Embryonic facial prominence (tissue), 1 donor: Measurements from ENCODE around the gene EPM2A.
"Not testable (repeated sequence)": the region's sequence is repeated elsewhere in the genome, so short reads cannot be mapped to it uniquely, and the experiment has no call there.

ENCODE experiments used
- DNase-seq: peaks from one replicate; pipeline ENCODE4 v3.0.0-alpha.2; 2016; ENCODE audit errors: extremely low spot score

Gene EPM2A

DNA sequence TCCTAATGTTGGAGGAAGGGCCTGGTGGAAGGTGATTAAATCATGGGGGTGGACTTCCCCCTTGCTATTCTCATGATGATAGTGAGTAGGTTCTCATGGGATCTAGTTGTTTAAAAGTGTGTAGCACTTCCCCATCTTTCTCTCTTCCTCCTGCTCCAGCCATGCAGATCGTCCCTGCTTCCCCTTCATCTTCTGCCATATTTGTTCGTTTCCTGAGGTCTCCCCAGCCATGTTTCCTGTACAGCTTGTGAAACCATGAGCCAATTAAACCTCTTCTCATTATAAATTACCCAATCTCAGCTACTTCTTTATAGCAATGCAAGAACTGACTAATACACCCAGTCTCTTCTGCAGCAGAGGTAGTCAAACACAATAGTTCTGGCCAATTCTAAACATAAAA, 5.4 kb downstream of the EPM2A start:
- DNase-seq: no peak

DNA sequence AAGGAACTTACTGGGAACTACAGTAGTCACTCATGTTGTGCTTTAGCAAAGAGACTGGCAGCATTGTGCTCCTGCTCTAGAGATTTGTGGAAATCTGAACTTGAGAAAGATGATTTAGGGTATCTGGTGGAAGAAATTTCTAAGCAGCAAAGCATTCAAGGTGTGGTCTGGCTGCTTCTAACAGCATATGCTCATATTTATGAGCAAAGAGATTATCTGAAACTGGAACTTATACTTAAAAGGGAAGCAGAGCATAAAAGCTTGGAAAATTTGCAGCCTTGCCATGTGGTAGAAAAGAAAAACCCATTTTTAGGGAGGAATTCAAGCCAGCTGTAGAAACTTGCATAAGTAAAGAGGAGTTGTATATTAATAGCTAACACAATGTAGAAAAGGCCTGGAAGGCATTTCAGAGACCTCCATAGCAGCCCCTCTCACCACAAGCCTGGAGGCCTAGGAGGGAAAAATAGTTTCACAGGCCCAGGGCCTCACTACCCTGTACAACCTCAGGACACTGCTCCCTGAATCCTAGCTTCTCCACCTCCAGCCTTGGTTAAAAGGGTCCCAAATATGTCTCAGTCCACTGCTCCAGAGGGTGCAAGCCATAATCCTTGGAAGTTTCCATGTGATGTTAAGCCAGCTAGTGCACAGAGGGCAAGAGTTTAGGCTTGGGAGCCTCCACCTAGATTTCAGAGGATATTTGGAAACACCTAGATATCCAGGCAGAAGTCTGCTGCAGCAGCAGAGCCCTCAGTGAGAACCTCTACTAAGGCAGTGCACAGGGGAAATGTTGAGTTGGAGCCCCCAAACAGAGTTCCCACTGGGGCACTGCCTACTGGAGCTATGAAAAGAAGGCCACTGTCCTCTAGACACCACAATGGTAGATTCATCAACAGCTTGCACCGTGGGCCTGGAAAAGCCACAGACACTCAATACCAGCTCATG, 6.6 kb downstream of the EPM2A start:
- DNase-seq: no peak

DNA sequence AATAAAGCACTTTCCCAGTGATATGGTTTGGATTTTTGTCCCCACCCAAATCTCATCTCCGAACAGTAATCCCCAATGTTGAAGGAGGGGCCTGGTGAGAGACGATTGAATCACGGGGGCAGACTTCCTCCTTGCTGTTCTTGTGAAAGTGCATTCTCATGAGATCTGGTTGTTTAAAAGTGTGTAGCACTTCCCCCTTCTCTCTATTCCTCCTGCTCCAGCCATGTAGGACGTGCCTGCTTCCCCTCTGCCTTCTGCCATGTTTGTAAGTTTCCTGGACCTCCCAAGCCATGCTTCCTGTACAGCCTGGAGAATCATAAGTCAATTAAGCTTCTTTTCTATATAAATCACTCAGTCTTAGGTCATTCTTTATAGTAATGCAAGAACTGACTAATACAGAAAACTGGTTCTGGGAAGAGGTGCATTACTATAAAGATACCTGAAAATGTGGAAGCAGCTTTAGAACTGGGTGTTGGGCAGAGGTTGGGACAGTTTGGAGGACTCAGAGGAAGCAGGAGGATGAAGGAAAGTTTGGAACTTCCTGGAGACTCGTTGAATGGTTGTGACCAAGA, 7.4 kb downstream of the EPM2A start:
- DNase-seq: no peak

DNA sequence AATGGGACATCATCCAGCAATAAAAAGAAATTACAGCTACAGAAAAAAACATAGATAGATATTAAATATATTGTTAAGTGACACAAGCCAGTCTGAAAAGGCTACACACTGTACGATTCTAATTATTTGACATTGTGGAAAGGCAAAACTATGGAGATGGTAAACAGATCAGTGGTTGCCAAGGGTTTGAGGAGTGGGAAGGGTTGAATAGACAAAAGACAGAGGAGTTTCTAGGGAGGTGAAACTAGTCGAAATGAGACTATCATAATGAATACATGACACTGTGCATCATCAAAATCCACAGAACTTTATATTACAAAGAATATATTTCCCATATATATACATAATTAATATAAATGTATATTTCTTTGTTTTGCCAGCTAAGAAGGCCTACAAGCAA, 9.8 kb downstream of the EPM2A start:
- no peak for DNase-seq

DNA sequence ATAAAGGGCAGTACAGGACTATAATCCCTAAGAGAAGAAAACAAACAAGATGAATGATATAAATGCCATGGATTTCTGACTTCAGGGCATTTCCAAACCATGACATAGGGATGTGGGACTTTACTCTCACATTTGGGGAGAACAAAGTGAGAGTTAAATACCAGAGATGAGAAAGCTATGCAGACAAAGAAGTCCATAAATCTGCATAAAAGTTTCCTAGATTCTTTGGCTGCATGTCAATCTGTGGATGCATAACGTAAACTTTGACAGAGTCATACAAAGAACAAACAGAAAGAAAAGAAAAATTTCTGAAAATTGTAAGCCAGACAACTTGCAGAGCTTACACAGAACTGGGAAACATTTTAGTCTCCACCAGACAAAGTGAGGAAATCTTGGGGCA, 11.7 kb downstream of the EPM2A start:
- no peak for DNase-seq

DNA sequence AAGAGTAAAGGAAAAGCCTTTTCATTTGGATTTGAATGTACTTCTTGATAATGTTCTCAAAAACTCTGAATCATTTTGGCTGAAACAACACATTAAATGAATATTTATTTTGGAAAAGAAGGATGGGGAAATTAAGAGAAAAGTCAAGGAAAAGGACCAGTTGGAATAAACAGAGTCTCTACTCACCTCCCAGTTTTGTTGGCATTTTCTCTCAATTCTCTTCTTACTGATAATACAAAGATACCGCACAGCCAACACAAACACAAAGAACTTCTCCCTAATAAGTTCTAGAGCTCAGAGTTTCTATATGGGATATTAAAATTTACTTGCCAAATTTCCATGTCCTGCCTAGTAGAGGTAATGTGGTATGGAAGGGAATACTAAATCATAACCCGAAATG, 13.1 kb downstream of the EPM2A start:
- DNase-seq: no peak

DNA sequence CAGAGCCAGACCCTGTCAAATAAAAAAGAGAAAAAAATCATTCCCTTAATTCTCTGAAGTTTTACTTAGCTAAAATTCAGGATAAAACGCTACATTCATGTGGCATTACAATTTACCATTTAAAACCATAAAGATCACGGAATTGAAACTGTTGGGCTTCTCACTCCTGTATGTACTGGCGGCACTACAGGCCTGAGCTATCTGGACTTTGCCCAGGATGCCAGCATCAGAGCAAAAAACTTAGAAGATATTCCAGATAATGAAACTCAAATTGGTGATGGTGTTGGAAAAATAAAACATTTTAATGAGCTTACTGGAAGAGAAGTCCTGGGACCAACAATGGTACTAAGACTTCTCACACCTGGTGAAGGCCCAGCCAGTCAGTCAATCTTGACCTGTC, 14.2 kb downstream of the EPM2A start:
- no peak for DNase-seq

DNA sequence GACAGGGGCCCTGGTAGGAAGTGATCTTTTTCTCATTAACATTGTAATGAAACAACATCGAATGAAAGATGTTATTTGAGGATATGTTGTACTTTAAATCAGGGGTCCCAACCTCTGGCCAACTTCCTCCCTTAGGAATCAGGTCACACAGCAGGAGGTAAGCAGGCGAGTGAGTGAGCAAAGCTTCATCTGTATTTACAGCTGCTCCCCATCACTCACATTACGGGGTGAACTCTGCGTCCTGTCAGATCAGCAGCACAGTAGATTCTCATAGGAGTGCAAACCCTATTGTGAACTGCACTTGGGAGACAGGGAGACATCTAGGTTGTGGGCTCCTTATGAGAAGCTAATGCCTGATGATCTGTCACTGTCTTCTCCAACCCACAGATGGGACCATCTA, 19.9 kb downstream of the EPM2A start:
- DNase-seq: no peak

DNA sequence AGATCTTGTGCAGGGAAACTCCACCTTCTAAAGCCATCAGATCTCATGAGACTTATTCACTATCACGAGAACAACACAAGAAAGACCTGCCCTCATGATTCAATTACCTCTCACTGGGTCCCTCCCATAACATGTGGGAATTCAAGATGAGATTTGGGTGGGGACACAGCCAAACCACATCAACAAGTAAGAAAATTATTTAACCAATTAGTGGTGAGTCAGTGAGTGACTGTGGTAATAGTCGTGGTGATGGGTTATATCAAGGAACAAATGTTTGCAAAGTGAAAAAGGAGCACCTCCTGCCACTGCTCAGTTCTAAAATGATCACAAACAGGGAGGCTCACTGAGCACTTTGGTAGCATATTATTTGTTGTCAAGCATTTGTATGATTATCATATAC, 20.6 kb downstream of the EPM2A start:
- DNase-seq: no peak

DNA sequence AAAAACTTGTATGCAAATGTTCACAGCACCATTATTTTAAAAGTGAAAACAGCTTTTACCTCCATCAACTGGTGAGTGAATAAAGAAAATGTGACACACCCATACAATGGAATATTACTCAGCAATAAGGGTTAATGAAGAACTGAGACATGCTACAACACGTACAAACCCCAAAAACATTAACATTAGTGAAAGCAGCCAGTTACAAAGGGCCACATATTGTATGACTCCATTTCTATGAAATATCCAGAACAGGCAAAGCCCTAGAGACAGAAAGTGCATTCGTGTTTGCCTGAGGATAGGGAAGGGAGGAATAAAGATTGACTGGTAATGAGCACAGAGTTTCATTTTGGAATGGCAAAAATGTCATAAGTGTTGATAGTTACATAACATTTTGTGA, 21.5 kb downstream of the EPM2A start:
- no peak for DNase-seq

DNA sequence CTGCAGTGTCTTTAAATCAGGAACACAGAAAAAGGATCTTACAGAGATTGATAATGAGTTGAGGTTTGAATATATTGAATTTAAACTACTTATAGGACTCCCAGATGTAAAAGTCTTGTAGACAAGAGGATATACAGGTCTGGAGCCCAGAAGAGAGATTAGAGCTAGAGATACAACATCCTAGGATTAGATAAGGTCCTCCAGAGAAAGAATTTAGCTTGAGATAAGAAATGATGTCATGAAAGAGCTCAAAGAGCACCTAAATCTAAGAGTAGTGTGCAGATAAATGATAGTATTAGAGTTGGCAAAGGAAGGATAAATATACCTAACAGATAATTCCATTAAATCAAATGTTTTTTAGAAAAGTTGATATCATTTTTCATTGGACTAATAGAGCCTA, 23.9 kb downstream of the EPM2A start:
- DNase-seq: no peak

DNA sequence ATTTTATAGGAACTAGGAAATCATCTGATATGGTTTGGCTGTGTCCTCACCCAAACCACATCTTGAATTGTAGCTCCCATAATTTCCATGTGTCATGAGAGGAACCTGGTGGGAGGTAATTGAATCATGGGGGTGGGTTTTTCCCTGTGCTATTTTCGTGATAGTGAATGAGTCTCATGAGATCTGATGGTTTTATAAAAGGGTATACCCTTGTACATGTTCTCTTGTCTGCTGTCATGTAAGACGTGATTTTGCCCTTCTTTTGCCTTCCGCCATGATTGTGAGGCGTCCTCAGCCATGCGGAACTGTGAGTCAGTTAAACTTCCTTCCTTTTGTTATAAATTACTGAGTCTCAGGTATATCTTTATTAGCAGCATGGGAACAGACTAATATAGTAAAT, 27.9 kb downstream of the EPM2A start:
- DNase-seq: no peak

DNA sequence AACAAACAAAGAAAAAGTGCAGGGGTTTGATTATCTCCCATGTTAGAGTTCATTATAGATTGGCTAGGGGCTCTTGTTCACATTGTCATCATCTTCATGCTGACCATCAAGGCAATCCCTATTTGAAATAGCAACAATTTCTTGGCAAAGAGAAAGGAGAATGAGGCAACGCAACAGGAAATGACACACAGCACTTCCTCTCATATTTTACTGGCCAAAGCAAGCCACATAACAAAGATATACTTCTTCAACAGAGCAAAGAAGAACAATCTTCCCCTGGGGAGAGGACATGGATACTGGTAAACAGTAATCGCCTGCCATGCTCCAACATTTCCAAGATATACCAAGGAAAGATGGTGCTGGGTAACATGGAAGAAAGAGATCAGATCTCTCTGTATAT, 29.8 kb downstream of the EPM2A start:
- no peak for DNase-seq

DNA sequence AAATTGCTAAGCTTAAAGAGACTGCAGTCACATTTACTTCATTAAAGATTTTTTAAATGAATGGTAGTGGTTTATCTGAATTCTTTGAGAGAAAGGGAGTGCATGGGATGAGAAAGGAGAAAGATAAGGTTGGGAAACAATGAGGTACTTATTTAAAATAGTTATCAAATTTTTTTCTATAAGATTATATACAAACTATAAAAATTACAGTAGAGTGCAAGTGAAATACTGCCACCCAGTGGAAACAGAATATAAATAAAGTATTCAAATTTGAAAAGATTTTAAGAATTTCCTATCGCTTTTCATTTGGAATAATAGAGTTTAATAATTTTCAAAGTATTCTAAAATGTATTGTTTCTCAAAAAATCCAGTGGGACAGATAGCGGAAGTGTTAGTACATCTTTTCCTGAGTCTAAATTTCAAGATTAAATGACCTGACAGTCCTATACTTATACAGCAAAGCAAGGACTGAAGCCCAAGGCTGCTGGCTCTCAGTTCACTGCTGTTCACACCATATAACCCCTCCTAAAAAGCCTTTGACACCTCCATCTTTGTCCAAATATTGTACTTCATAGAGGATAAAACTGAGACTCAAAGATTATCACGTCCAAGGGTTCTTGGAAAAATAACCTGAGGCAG, 31.1 kb downstream of the EPM2A start:
- no peak for DNase-seq

DNA sequence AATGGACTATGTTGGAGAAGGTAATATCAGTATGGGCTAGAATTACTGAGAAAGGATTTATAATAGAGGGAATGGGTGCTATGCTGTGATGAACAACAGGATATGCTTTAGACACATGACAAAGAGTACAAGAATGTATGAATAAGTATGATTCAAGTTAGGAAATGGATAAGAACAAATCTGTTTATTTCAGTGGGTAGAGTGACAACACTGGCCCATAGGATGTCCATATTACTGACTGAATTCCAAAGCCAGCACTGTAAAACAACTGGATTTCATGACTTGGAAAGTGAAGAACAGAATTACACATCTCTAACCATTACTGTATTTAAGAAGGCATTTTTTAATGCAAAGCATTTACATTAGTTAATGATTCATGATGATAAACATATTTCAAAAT, 35.9 kb downstream of the EPM2A start:
- no peak for DNase-seq

DNA sequence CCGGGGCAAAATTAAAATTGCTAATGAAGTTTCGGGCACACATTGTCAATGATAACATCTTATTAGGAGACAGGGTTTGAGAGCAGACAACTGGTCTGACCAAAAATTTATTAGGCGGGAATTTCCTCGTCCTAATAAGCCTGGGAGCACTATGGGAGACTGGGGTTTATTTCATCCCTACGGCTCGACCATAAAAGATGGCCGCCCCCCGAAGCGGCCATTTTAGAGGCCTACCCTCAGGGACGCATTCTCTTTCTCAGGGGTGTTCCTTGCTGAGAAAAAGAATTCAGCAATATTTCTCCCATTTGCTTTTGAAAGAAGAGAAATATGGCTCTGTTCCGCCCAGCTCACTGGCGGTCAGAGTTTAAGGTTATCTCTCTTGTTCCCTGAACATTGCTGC, 37.9 kb downstream of the EPM2A start:
- DNase-seq: not testable (repeated sequence)

DNA sequence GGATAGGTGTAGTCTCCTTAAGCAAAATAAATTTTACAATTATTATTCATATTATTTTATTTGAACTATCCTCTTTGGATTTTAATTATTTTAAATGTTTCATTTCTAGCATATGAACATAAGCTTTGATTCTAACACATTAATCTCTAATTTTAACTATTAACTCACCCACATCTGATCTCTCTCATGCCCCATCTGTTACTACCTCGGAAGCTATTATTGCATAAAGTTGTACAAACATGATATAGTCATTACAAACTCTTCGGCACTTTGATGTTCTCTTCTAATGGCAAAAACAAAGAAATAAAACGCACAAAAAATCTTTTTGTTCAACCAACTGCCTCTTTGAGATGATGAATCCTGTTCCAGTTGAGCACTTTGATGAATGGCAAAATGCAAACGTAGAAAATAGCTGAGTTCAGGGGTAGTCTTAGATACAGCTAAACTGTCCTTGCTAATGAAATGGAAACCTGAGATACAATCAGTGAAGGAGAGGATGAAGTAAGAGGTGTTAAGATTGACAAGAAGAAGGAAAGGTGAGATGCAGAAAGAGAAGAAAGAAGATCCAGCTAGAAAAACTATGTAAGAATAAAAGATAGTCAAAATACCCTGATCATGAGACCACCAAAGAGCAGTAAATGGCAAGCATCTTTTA, 41.1 kb downstream of the EPM2A start:
- DNase-seq: no peak

DNA sequence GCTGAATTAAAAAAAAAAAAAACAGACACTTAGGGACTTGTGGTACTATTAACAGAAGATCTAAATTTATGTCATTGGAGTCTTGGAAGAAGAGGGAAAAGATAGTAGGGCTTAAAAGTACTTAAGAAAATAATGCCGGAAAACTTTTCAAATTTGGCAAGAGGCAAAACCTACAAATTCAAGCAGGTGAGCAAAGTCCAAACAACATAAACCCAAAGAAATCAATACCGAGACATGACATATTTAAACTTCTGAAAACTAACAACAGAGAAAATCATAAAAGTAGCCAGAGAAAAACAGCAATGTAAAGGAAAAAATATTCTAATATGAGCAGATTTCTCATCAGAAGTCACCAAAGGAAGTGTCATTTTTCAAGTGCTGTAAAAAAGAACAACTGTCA, 44.4 kb downstream of the EPM2A start:
- DNase-seq: no peak

DNA sequence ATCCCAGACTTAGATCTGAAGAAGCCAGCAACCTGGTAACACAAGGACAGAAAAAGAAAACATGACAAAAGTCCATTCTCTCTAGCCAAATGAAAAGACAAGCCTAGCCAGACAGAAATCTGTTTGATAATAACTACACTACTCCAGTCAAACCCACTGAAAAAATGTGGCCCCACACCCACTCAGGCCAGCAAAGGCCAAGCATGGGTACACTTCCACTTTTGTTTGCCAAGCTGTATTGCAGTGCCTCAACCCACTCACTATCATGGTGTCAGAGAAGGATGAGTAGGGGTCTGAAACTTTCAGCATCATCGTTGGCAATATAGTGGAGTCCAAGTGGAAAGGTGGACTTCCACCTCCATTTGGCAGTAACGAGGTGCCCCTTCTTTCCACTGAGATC, 45.8 kb downstream of the EPM2A start:
- DNase-seq: no peak

DNA sequence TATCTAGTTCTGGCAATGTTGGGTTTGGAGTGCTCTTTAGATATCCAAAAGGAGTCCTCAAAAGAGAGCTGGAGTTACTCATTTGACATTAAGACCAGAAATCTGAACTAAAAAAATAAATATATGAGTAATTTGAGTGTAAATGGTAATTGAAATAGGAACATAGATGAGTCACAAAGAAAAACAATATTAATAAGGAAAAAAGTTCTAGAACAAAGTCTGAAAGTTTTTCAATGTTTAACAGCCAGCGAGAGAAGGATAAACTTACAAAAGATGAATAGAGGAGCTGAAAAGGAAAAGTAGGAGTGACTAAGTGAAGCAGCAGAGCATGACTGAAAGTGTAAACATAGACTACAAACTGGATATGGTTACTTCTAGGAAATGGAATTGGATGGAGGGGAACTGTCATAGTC, 46.8 kb downstream of the EPM2A start:
- no peak for DNase-seq

DNA sequence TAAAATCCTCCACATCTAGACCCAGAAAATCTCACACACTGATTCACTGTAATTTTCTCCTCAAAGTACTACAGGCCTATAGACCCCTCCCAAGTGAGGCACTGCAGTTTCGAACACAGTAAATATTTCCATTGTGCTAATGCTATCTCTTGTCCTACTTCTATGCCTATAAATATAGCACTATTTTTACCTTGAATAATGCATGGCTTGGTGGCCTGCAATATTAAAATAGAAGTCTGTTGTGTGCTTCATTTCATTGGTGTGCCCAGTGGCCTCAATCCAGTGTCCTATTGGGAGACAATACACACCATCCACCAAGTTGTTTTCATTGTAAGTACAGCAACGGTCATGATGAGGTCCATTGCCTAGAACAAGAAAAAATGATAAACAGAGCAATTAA, 49.4 kb downstream of the EPM2A start:
- DNase-seq: no peak

DNA sequence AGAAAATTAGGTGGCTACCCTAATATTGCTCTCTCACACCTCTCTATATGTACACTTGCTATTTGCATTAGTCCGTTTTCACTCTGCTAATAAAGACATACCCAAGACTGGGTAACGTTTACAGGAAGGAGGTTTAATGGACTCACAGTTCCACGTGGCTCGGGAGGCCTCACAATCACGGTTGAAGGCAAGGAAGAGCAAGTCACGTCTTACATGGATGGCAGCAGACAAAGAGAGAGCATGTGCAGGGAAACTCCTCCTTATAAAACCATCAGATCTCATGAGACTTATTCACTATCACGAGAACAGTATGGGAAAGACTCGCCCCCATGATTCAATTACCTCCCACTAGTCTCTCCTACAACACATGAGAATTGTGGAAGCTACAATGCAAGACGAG, 53.4 kb downstream of the EPM2A start:
- no peak for DNase-seq

DNA sequence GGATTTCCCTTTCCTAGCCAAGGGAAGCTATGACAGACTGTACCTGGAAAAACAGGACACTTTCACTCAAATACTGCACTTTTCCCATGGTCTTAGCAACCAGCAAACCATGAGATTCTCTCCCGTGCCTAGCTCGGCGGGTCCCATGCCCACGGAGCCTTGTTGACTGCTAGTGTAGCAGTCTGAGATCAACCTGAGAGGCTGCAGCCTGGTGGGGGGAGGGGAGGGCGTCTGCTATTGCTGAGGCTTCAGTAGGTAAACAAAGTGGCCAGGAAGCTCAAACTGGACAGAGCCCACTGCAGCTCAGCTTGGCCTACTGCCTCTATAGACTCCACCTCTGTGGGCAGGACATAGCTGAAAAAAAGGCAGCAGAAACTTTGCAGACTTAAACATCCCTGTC, 61.8 kb downstream of the EPM2A start:
- no peak for DNase-seq
